GM18505 (cell line): Measurements from ENCODE around the gene SLC37A1.
"Not testable (repeated sequence)": the region's sequence is repeated elsewhere in the genome, so short reads cannot be mapped to it uniquely, and the experiment has no call there.

Experiments used
- ATAC-seq: cut with Tn5 transposase; IDR thresholded peaks from one replicate; pipeline ENCODE4 v1.9.1; 2021; ENCODE audit not compliant: unreplicated experiment
- POLR2A ChIP-seq: IDR thresholded peaks from 4 replicates; pipeline ENCODE4 v1.6.1; 2011; ENCODE audit warnings: borderline replicate concordance; ENCODE audit not compliant: insufficient read depth, insufficient read length; ENCODE audit errors: extremely low read depth

Gene SLC37A1

DNA sequence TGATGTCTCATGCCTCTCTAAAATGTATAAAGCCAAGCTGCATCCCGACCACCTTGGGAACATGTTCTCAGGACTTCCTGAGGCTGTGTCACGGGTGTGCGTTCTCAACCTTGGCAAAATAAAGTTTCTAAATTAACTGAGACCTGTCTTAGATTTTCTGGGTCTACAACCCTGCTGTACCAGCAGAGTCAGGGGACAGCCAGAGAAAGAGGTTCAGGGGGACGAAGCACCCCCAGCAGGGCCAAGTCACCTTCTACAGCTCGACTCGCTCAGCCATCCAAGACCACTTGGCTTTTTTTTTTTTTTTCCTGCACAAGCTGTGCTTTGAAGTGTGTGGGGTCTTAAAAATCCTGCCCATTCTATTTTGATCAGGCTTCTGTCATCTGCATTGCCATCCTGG, 111.3 kb downstream of the SLC37A1 start:
- no peak for TF ChIP-seq POLR2A
- ATAC-seq: no peak

- ATAC-seq: no peak
- no peak for TF ChIP-seq POLR2A
Measured at GRCh38 chr21:42626171-42626570, 112.5 kb downstream of the SLC37A1 start.

GRCh38 chr21:42627527-42628289, 114.1 kb downstream of the SLC37A1 start:
- TF ChIP-seq POLR2A: no peak
- ATAC-seq: no peak

- not testable (repeated sequence) for ATAC-seq
Measured at GRCh38 chr21:42628466-42629061, 114.9 kb downstream of the SLC37A1 start.

- no peak for TF ChIP-seq POLR2A
- ATAC-seq: no peak
Measured at GRCh38 chr21:42629933-42630589, 116.4 kb downstream of the SLC37A1 start.

DNA sequence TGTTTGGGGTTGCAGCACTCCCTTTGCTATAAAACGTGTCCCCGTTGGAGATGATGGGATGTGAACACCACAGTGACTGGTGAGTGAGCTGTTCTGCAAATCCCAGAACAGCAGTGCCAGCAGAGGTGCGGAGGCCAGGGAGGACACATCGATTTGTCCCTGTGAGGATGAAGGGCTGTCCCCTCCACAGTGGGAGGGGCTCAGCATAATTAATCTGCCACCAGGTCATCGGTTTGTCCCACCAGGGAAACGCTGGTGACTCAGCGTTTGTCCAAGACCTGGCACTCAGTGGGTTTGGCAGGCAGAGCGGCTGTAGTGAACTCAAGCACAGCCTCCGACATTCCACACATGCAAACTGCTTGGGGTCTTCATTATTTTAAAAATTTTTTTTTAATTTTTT, 117.0 kb downstream of the SLC37A1 start:
- no peak for TF ChIP-seq POLR2A

More for the DNA sequence above, 117.0 kb downstream of the SLC37A1 start:
- ATAC-seq: no peak
